K562 (cell line): ENCODE results near the gene MAPK8IP1. TPM values are rescaled to one million over a fixed set of nuclear protein-coding genes. Genes with fewer than 3 reads are reported as not detected.

Experiments
- ATF7 ChIP-seq: fragments of 450-650 bp; IDR thresholded peaks from 2 replicates; pipeline ENCODE4 v1.7.1; 2014; ENCODE audit warnings: mild to moderate bottlenecking, moderate library complexity
- CHD7 ChIP-seq: fragments of 200-600 bp; sonication (generic); IDR thresholded peaks from one replicate; pipeline ENCODE4 v1.6.1; 2012; ENCODE audit warnings: mild to moderate bottlenecking, low read depth, low read length, inconsistent platforms
- COPS2 ChIP-seq: fragments of 450-650 bp; conservative IDR thresholded peaks from 2 replicates; pipeline ENCODE4 v1.6.1; 2016; ENCODE audit warnings: mild to moderate bottlenecking, moderate library complexity
- KDM2B ChIP-seq: fragments of 250-450 bp; sonication (Bioruptor Pico); IDR thresholded peaks from 2 replicates; pipeline ENCODE4 v1.8.0; 2021; ENCODE audit warnings: mild to moderate bottlenecking, moderate library complexity
- NCOA4 ChIP-seq: fragments of 450-650 bp; IDR thresholded peaks from 2 replicates; pipeline ENCODE4 v1.6.1; 2018; ENCODE audit warnings: mild to moderate bottlenecking; ENCODE audit not compliant: partially characterized antibody
- NUFIP1 ChIP-seq: fragments of 450-650 bp; IDR thresholded peaks from 2 replicates; pipeline ENCODE4 v1.6.1; 2018; ENCODE audit not compliant: partially characterized antibody
- PHB2 ChIP-seq: fragments of 450-650 bp; IDR thresholded peaks from 2 replicates; pipeline ENCODE4 v1.6.1; 2017; ENCODE audit warnings: low read depth
- TAF9B ChIP-seq: fragments of 450-650 bp; IDR thresholded peaks from 2 replicates; pipeline ENCODE4 v1.6.1; 2018; ENCODE audit warnings: mild to moderate bottlenecking; ENCODE audit not compliant: partially characterized antibody
- VEZF1 ChIP-seq: fragments of 200-800 bp; sonication (Bioruptor generic); IDR thresholded peaks from 2 replicates; pipeline ENCODE4 v1.6.1; 2017; ENCODE audit warnings: missing genetic modification characterization, missing compliant biosample characterization
- ZNF12 ChIP-seq: sonication (generic); formaldehyde crosslinking; IDR thresholded peaks from 2 replicates; pipeline ENCODE4 v1.4.0; 2020; ENCODE audit warnings: mild to moderate bottlenecking, missing genetic modification reagents
- ZNF24 ChIP-seq: fragments of 450-650 bp; IDR thresholded peaks from 2 replicates; pipeline ENCODE4 v1.6.1; 2016
- ZNF444 ChIP-seq: fragments of 250-450 bp; sonication (Bioruptor Pico); IDR thresholded peaks from 2 replicates; pipeline ENCODE4 v1.4.0; 2020; ENCODE audit warnings: mild to moderate bottlenecking, moderate library complexity
- ZNF639 ChIP-seq, 2 experiments: fragments of 200-800 bp in 1 of 2; sonication (Bioruptor generic) in 1 of 2; sonication (generic) in 1 of 2; formaldehyde crosslinking in 1 of 2; IDR thresholded peaks in 1 of 2; conservative IDR thresholded peaks in 1 of 2; 2 replicates each; pipeline versions ENCODE4 v1.5.0 to v1.6.1; 2016 to 2020; ENCODE audit warnings: missing compliant biosample characterization in 1 of 2, missing genetic modification characterization in 1 of 2, missing genetic modification reagents in 1 of 2
- polyA plus RNA-seq, 8 experiments: library from polyadenylated mRNA; depleted of rRNA in 4 of 8; stranded (reverse) in 5 of 8; unstranded in 3 of 8; fragments of >200 nt; fragmentation: Nextera tagmentation in 2 of 8; fragmentation: Illumina TruSeq in 1 of 8; extraction: Ambion mirVana in 2 of 8; extraction: Trizol in 1 of 8; gene quantifications; 2 replicates each; pipeline versions ENCODE4 v1.2.1 to v1.2.3, GENCODE V29; 2011 to 2014; ENCODE audit warnings: inconsistent platforms in 1 of 8, missing spikeins in 1 of 8
- total RNA-seq, 7 experiments: library from RNA; depleted of rRNA in 6 of 7; stranded (reverse); fragments of >200 nt in 6 of 7; fragmentation: Illumina TruSeq in 2 of 7; extraction: Trizol in 2 of 7; gene quantifications; 2 replicates each; pipeline versions ENCODE4 v1.2.1 to v1.2.3, GENCODE V29; 2011 to 2021; ENCODE audit warnings: low replicate concordance in 1 of 7

Gene MAPK8IP1
- total and polyA plus RNA-seq, 9 of the 15 experiments (the other 6 are each of a cell fraction or from before 2014, with no cell fraction given): 0.13 to 6.9 (median 2.5) TPM

- no peak for TF ChIP-seq CHD7
- TF ChIP-seq PHB2: no peak
- peak in 1 of 2 experiments; percentile 76; a peak in 2 of 4 replicates for TF ChIP-seq ZNF639 (CRISPR knock-in tag; conservative IDR thresholded peaks at IDR 0.05 in 1 of 2, IDR thresholded peaks at IDR 0.05 in 1 of 2)
- TF ChIP-seq VEZF1 (CRISPR knock-in tag): peak; percentile 49; the same call in 1 of the 2 replicates
- TF ChIP-seq ATF7: peak; percentile 82
- peak; percentile 80 for TF ChIP-seq TAF9B
- TF ChIP-seq ZNF444 (CRISPR knock-in tag): no peak
- no peak for TF ChIP-seq NCOA4
- TF ChIP-seq NUFIP1: no peak
- 0 out of 2 replicates have a peak, but pooled peaks have one; percentile 64 for TF ChIP-seq KDM2B (CRISPR knock-in tag)
- TF ChIP-seq ZNF24: no peak
- TF ChIP-seq COPS2: no peak
- TF ChIP-seq ZNF12: peak; percentile 87
These were observed 38.2 kb upstream of the MAPK8IP1 start, which contains the start of gene CRY2 (continued) for GRCh38 chr11:45846974-45847910.
